B cell (primary cell): ENCODE data around the gene PNLIPRP1. TPM values are rescaled to one million over a fixed set of nuclear protein-coding genes. Genes with fewer than 3 reads are reported as not detected.

Source experiments
- ATAC-seq: fragments of 200-7000 bp; cut with Tn5 transposase; one replicate; pipeline ENCODE4 v1.10.0; 2021; ENCODE audit warnings: low read depth, mild to moderate bottlenecking, moderate number of reproducible peaks, moderate library complexity
- CTCF ChIA-PET: fragments of 350-600 bp; sonication (Branson Sonifier 250); formaldehyde crosslinking; loops from one replicate; lab custom pipeline; 2021; ENCODE audit warnings: antibody characterized with exemption, inconsistent platforms; lab: Charles Lee
- POLR2A ChIA-PET: fragments of 350-600 bp; sonication (Branson Sonifier 250); formaldehyde crosslinking; loops from one replicate; lab custom pipeline; 2021; ENCODE audit warnings: antibody characterized with exemption; lab: Charles Lee
- DNase-seq: peaks from one replicate; pipeline ENCODE4 v3.0.0; 2013
- H2AFZ ChIP-seq: 2 replicates; pipeline ENCODE4 v1.6.1; 2012; ENCODE audit warnings: mild to moderate bottlenecking, low read depth, low read length; ENCODE audit not compliant: insufficient read depth, poor library complexity, severe bottlenecking
- H3K27ac ChIP-seq, 2 donors: 1 replicate in 1 of 2; 2 replicates in 1 of 2; pipeline ENCODE4 v1.5.1; 2012 to 2013; ENCODE audit warnings: low read length in 2 of 2, mild to moderate bottlenecking in 2 of 2, moderate library complexity in 1 of 2
- H3K27me3 ChIP-seq, 4 experiments: fragments of 200-600 bp in 1 of 4; sonication (generic) in 1 of 4; replicated peaks in 1 of 4; 1 replicate in 2 of 4; 2 replicates in 2 of 4; pipeline versions ENCODE4 v1.6.1 to v1.7.0; 2013 to 2016; ENCODE audit warnings: low read length in 3 of 4, mild to moderate bottlenecking in 2 of 4, mixed read lengths in 1 of 4, moderate library complexity in 1 of 4; ENCODE audit not compliant: insufficient read depth in 4 of 4, control insufficient read depth in 3 of 4; ENCODE audit errors: control extremely low read depth in 1 of 4
- H3K36me3 ChIP-seq, 2 experiments: replicated peaks in 1 of 2; 1 replicate in 1 of 2; 2 replicates in 1 of 2; pipeline versions ENCODE4 v1.6.1 to v1.7.1; 2013; ENCODE audit warnings: low read length in 1 of 2; ENCODE audit not compliant: insufficient read depth in 2 of 2, control insufficient read depth in 1 of 2; ENCODE audit errors: control extremely low read depth in 1 of 2, extremely low read depth in 1 of 2
- H3K4me1 ChIP-seq, 2 donors: fragments of 200-600 bp in 1 of 2; sonication (generic) in 1 of 2; 1 replicate in 1 of 2; 2 replicates in 1 of 2; pipeline versions ENCODE4 v1.5.1 to v1.6.1; 2013 to 2017; ENCODE audit warnings: low read length in 2 of 2; ENCODE audit not compliant: control insufficient read depth in 2 of 2, insufficient read depth in 2 of 2
- H3K4me2 ChIP-seq: replicated peaks from 2 replicates; pipeline ENCODE3; 2012; ENCODE audit warnings: mild to moderate bottlenecking, low read depth, low read length; ENCODE audit not compliant: poor library complexity, severe bottlenecking
- H3K4me3 ChIP-seq, 5 experiments: fragments of 200-600 bp in 1 of 5; sonication (generic) in 1 of 5; 1 replicate in 3 of 5; 2 replicates in 2 of 5; pipeline versions ENCODE4 v1.5.1 to v1.7.0; 2011 to 2016; ENCODE audit warnings: low read length in 4 of 5, mild to moderate bottlenecking in 4 of 5, low read depth in 2 of 5, control low read depth in 1 of 5, moderate library complexity in 1 of 5; ENCODE audit not compliant: insufficient read depth in 1 of 5; ENCODE audit errors: control extremely low read depth in 1 of 5, extremely low read depth in 1 of 5
- H3K79me2 ChIP-seq: fragments of 200-600 bp; sonication (generic); one replicate; pipeline ENCODE4 v1.6.0; 2016; ENCODE audit warnings: low read length; ENCODE audit not compliant: control insufficient read depth, insufficient read depth
- H3K9ac ChIP-seq: fragments of 200-600 bp; sonication (generic); 2 replicates; pipeline ENCODE4 v1.6.1; 2017; ENCODE audit warnings: mild to moderate bottlenecking, low read length, moderate library complexity
- H3K9me3 ChIP-seq, 3 donors: one replicate each; pipeline versions ENCODE4 v1.6.1 to v1.7.1; 2013; ENCODE audit warnings: low read length in 2 of 3; ENCODE audit not compliant: control insufficient read depth in 2 of 3, insufficient read depth in 1 of 3; ENCODE audit errors: control extremely low read depth in 1 of 3
- H4K20me1 ChIP-seq: 2 replicates; pipeline ENCODE4 v1.6.0; 2012; ENCODE audit warnings: mild to moderate bottlenecking, low read length; ENCODE audit not compliant: insufficient read depth, control insufficient read depth, poor library complexity, severe bottlenecking
- H3K27ac Mint-ChIP-seq: one replicate; pipeline ENCODE4 v1.8.0; 2021; ENCODE audit warnings: mixed read lengths
- H3K27me3 Mint-ChIP-seq: one replicate; pipeline ENCODE4 v1.8.0; 2021; ENCODE audit warnings: mixed read lengths
- H3K4me1 Mint-ChIP-seq: one replicate; pipeline ENCODE4 v1.8.0; 2021; ENCODE audit warnings: mixed read lengths
- H3K4me3 Mint-ChIP-seq: one replicate; pipeline ENCODE4 v1.8.0; 2021; ENCODE audit warnings: mixed read lengths
- H3K9me3 Mint-ChIP-seq: one replicate; pipeline ENCODE4 v1.8.0; 2022; ENCODE audit warnings: mixed read lengths; ENCODE audit not compliant: insufficient read depth
- EZH2 ChIP-seq: IDR thresholded peaks from 2 replicates; pipeline ENCODE4 v1.6.1; 2012; ENCODE audit warnings: borderline replicate concordance, low read depth, mild to moderate bottlenecking, moderate library complexity, low read length; ENCODE audit not compliant: insufficient read depth, poor library complexity, severe bottlenecking
- WGBS: methylation state at CpG from one replicate; pipeline ENCODE4 v1.1.5; 2013; ENCODE audit warnings: missing lambda C conversion rate; ENCODE audit not compliant: insufficient coverage; 5-methylcytosine and 5-hydroxymethylcytosine counted together
- intact Hi-C: fragments of 100-400 bp; cut with micrococcal nuclease; formaldehyde crosslinking; loops from one replicate; pipeline ENCODE4 v1.10.0; 2022
- polyA plus RNA-seq: library from polyadenylated mRNA; depleted of rRNA; stranded (reverse); fragments of >200 nt; gene quantifications from 2 replicates; pipeline ENCODE4 v1.2.3, GENCODE V29; 2012
- total RNA-seq, 2 donors: library from RNA; stranded (reverse); fragments of 120-200 nt in 1 of 2; gene quantifications; 1 replicate in 1 of 2; 2 replicates in 1 of 2; pipeline versions ENCODE4 v1.2.3 to v1.2.4, GENCODE V29; 2013 to 2022
- TF ChIP-seq, protein P1 (sequence below): fragments of 200-600 bp; IDR thresholded peaks from one replicate; pipeline ENCODE4 v1.8.0; 2022; ENCODE audit warnings: antibody characterized with exemption, mild to moderate bottlenecking

The PNLIPRP1 gene
- total and polyA plus RNA-seq, 2 donors (not counting 1 experiment from before 2014, with no cell fraction given), result not detected

DNA sequence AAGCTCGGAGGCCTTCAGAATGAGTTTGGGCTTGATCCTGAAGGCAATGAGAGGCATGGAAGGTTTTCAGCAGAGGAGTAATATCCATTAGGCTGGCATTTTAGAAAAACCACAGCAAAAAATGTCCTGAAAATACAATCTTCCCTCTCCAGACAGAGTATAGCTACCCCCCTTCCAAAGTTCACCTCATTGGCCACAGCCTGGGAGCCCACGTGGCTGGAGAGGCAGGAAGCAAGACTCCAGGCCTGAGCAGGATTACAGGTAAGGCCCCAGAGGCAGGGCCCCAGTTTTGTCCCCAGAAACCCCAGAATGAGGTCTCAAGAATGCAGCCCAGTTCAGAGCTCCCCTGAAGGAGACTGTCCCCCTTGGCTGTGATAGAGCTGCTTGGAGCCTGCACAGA is 5.3 kb downstream of the PNLIPRP1 start:
- intact Hi-C loops, result no loop called here
- POLR2A ChIA-PET, result no interaction called here

DNA sequence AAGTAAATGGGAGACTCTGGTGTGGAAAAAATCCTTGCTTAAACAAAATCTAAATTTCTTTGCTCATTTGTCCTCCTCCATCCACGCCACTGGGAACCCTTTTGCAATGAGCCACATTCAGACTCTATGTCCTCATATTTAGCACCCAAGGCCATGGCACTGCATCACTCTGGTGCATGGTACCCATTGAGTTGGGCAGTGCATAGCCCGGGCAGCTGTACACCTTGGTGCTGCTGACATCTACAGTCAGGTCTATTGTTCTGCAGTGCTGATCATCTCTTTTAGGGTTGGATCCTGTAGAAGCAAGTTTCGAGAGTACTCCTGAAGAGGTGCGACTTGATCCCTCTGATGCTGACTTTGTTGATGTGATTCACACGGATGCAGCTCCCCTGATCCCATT is 6.8 kb downstream of the PNLIPRP1 start:
- Histone ChIP-seq H3K9ac (no peak overlapping the region), H3K4me2 (no peak overlapping the region), H4K20me1 (no peaks in the 10 kb centered on the region), H2AFZ (no peak overlapping the region), H3K27me3 (no peaks in the 10 kb centered on the region), H3K79me2 (no peaks in the 10 kb centered on the region), H3K36me3 (no peaks in the 10 kb centered on the region), H3K4me3 (no peak overlapping the region), H3K9me3 (peaks cover 0 to 3% (median 0%) of the 10 kb centered on the region in 3 donors), H3K27ac (no peak overlapping the region), H3K4me1 (no peaks in the 10 kb centered on the region)
- ATAC-seq (no peak), DNase-seq (no peak)
- H3K27me3 Mint-ChIP-seq, result no peaks in the 10 kb centered on the region
- CTCF ChIA-PET, result no interaction called here
- H3K27ac Mint-ChIP-seq, result no peak overlapping the region
- intact Hi-C loops, result no loop called here
- H3K4me1 Mint-ChIP-seq, result no peaks in the 10 kb centered on the region
- 85% methylated on average over 5 of the region's 5 CpGs for WGBS
- no peak for TF ChIP-seq EZH2
- TF ChIP-seq, protein P1, sequence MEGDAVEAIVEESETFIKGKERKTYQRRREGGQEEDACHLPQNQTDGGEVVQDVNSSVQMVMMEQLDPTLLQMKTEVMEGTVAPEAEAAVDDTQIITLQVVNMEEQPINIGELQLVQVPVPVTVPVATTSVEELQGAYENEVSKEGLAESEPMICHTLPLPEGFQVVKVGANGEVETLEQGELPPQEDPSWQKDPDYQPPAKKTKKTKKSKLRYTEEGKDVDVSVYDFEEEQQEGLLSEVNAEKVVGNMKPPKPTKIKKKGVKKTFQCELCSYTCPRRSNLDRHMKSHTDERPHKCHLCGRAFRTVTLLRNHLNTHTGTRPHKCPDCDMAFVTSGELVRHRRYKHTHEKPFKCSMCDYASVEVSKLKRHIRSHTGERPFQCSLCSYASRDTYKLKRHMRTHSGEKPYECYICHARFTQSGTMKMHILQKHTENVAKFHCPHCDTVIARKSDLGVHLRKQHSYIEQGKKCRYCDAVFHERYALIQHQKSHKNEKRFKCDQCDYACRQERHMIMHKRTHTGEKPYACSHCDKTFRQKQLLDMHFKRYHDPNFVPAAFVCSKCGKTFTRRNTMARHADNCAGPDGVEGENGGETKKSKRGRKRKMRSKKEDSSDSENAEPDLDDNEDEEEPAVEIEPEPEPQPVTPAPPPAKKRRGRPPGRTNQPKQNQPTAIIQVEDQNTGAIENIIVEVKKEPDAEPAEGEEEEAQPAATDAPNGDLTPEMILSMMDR, result no peak
- no peaks in the 10 kb centered on the region for H3K9me3 Mint-ChIP-seq
- H3K4me3 Mint-ChIP-seq, result no peak overlapping the region
- POLR2A ChIA-PET, result no interaction called here

More for the DNA sequence above, 5.3 kb downstream of the PNLIPRP1 start:
- Mint-ChIP-seq H3K4me3 (no peak overlapping the region), H3K27me3 (no peaks in the 10 kb centered on the region), H3K4me1 (no peaks in the 10 kb centered on the region), H3K9me3 (no peaks in the 10 kb centered on the region), H3K27ac (no peak overlapping the region)
- no peak overlapping the region for H3K4me3 ChIP-seq
- DNase-seq (no peak), ATAC-seq (no peak)
- TF ChIP-seq, protein P1, result no peak
- TF ChIP-seq EZH2, result no peak
- no peaks in the 10 kb centered on the region for H3K79me2 ChIP-seq
- no peak overlapping the region for H2AFZ ChIP-seq
- H3K27ac ChIP-seq, result no peak overlapping the region
- no peaks in the 10 kb centered on the region for H3K36me3 ChIP-seq
- H3K9ac ChIP-seq, result no peak overlapping the region
- no peak overlapping the region for H3K4me2 ChIP-seq
- H4K20me1 ChIP-seq, result no peaks in the 10 kb centered on the region
- CTCF ChIA-PET, result interaction anchor here (1.4 kb wide), 1 partner anchor 73 kb away, joined by 3 read pairs; no protein-coding TSS in a partner anchor
- no peaks in the 10 kb centered on the region for H3K4me1 ChIP-seq
- H3K9me3 ChIP-seq, result peaks cover 0 to 3% (median 0%) of the 10 kb centered on the region in 3 donors
- no peaks in the 10 kb centered on the region for H3K27me3 ChIP-seq
- WGBS, result 56% methylated on average over 1 of the region's 2 CpGs
